Measurements from ENCODE around the gene ARHGAP22.

DNA sequence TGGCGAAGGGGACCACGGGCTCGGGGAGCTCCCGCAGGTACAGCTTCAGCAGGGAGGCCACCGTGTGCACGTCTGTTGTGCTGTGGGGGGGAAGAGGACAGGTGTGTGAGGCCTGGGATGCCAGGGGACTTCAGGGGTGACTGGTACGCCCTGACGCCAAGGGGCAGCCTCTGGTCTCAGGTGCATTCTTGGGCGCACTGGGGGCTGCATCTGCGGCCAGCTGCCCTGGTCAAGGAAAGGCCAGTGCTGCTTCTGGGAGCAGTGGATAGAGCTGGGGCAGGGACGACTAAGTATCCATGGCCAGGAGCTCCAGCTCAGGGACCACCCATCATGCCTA lies 149.8 kb downstream of the ARHGAP22 start:
- TF ChIP-seq, protein P1, sequence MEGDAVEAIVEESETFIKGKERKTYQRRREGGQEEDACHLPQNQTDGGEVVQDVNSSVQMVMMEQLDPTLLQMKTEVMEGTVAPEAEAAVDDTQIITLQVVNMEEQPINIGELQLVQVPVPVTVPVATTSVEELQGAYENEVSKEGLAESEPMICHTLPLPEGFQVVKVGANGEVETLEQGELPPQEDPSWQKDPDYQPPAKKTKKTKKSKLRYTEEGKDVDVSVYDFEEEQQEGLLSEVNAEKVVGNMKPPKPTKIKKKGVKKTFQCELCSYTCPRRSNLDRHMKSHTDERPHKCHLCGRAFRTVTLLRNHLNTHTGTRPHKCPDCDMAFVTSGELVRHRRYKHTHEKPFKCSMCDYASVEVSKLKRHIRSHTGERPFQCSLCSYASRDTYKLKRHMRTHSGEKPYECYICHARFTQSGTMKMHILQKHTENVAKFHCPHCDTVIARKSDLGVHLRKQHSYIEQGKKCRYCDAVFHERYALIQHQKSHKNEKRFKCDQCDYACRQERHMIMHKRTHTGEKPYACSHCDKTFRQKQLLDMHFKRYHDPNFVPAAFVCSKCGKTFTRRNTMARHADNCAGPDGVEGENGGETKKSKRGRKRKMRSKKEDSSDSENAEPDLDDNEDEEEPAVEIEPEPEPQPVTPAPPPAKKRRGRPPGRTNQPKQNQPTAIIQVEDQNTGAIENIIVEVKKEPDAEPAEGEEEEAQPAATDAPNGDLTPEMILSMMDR (IDR thresholded peaks at IDR 0.05): no peak
- TF ChIP-seq POLR2A (IDR thresholded peaks at IDR 0.05): no peak

Data from vagina (tissue), 2 donors.